ENCODE data around the gene TPCN2. TPM values are rescaled to one million over a fixed set of nuclear protein-coding genes. Genes with fewer than 3 reads are reported as not detected.

Gene TPCN2
- total RNA-seq, 1 experiment from 2014 or later: 63.6 TPM

- Mint-ChIP-seq H3K27ac (ENCODE audit: unreplicated experiment) (no peak overlapping the region), H3K36me3 (ENCODE audit: insufficient read depth, unreplicated experiment) (peaks cover 5% of the 10 kb centered on the region), H3K27me3 (ENCODE audit: insufficient read depth, unreplicated experiment) (no peaks in the 10 kb centered on the region), H3K4me3 (ENCODE audit: unreplicated experiment) (no peak overlapping the region), H3K4me1 (ENCODE audit: low read depth, unreplicated experiment) (peaks cover 15% of the 10 kb centered on the region), H3K9me3 (ENCODE audit: unreplicated experiment) (peaks cover 2% of the 10 kb centered on the region)
- CTCF ChIA-PET: interaction anchor here (1.2 kb wide), 1 partner anchor 27 kb away, joined by 3 read pairs; no protein-coding TSS in a partner anchor
- no TSS peak for BruUV-seq (replicated peaks)
- H3K4me3 ChIP-seq (ENCODE audit: low read depth, low read length): no peak overlapping the region
- no peaks in the 10 kb centered on the region for H3K27me3 ChIP-seq (replicated peaks; ENCODE audit: control insufficient read depth, insufficient read depth, low read length)
- no peak for TF ChIP-seq CTCF (IDR thresholded peaks at IDR 0.05; ENCODE audit: insufficient read depth in 1 of 2, low read depth in 1 of 2, low read length in 1 of 2, severe bottlenecking in 1 of 2, unreplicated experiment in 1 of 2)
- peak in 1 of 2 experiments; percentile 34 for DNase-seq
- H3K36me3 ChIP-seq (ENCODE audit: control insufficient read depth, insufficient read depth, low read length): no peaks in the 10 kb centered on the region
- POLR2A ChIA-PET: no interaction called here
- peaks cover 19% of the 10 kb centered on the region for H3K4me1 ChIP-seq
- 0 out of 2 replicates have a peak, but pooled peaks cover under 1% of the 10 kb centered on the region for H3K9me3 ChIP-seq
- intact Hi-C loops (cut with micrococcal nuclease; ENCODE audit: unreplicated experiment): no loop called here
Observed at GRCh38 chr11:69157822-69158231, 109.1 kb downstream of the TPCN2 start.

- H3K36me3 Mint-ChIP-seq (ENCODE audit: insufficient read depth, unreplicated experiment): peaks cover 5% of the 10 kb centered on the region
- H3K4me1 ChIP-seq: peaks cover 19% of the 10 kb centered on the region
Observed at GRCh38 chr11:69158301-69159149, 109.8 kb downstream of the TPCN2 start.

More at GRCh38 chr11:69158301-69159149, 109.8 kb downstream of the TPCN2 start:
- POLR2A ChIA-PET: no interaction called here
- peaks cover 6% of the 10 kb centered on the region; the same call in 1 of the 2 replicates for H3K9me3 ChIP-seq
- peaks cover 15% of the 10 kb centered on the region for H3K4me1 Mint-ChIP-seq (ENCODE audit: low read depth, unreplicated experiment)
- H3K27me3 ChIP-seq (replicated peaks; ENCODE audit: control insufficient read depth, insufficient read depth, low read length): no peaks in the 10 kb centered on the region
- no peak overlapping the region for H3K4me3 Mint-ChIP-seq (ENCODE audit: unreplicated experiment)
- no peak overlapping the region for H3K4me3 ChIP-seq (ENCODE audit: low read depth, low read length)
- intact Hi-C loops (cut with micrococcal nuclease; ENCODE audit: unreplicated experiment): no loop called here
- BruUV-seq (replicated peaks): no TSS peak
- DNase-seq: peak in 1 of 2 experiments; percentile 23
- peaks cover 9% of the 10 kb centered on the region for H3K9me3 Mint-ChIP-seq (ENCODE audit: unreplicated experiment)
- no peaks in the 10 kb centered on the region for H3K27me3 Mint-ChIP-seq (ENCODE audit: insufficient read depth, unreplicated experiment)
- H3K27ac Mint-ChIP-seq (ENCODE audit: unreplicated experiment): no peak overlapping the region
- no peak for TF ChIP-seq CTCF (IDR thresholded peaks at IDR 0.05; ENCODE audit: insufficient read depth in 1 of 2, low read depth in 1 of 2, low read length in 1 of 2, severe bottlenecking in 1 of 2, unreplicated experiment in 1 of 2)
- H3K36me3 ChIP-seq (ENCODE audit: control insufficient read depth, insufficient read depth, low read length): no peaks in the 10 kb centered on the region
- CTCF ChIA-PET: interaction anchor here (0.5 kb wide), 1 partner anchor 991 kb away, joined by 3 read pairs; no protein-coding TSS in a partner anchor

All from Caco-2 (cell line).